ENCODE data around the gene CCT8. TPM values are rescaled to one million over a fixed set of nuclear protein-coding genes. Genes with fewer than 3 reads are reported as not detected.

CCT8 gene, protein sequence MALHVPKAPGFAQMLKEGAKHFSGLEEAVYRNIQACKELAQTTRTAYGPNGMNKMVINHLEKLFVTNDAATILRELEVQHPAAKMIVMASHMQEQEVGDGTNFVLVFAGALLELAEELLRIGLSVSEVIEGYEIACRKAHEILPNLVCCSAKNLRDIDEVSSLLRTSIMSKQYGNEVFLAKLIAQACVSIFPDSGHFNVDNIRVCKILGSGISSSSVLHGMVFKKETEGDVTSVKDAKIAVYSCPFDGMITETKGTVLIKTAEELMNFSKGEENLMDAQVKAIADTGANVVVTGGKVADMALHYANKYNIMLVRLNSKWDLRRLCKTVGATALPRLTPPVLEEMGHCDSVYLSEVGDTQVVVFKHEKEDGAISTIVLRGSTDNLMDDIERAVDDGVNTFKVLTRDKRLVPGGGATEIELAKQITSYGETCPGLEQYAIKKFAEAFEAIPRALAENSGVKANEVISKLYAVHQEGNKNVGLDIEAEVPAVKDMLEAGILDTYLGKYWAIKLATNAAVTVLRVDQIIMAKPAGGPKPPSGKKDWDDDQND
- total RNA-seq (100 to 1,000 TPM; 103 to 131 (median 115) TPM), total RNA-seq (109 to 823 (median 171) reads per million in 29 experiments)
- 176 TPM for total RNA-seq (2013)

- peaks cover 30 to 31% of the 10 kb centered on the region in 2 experiments for H3K4me1 ChIP-seq (ENCODE audit: control insufficient read depth in 1 of 2, extremely low read depth in 1 of 2, insufficient read depth in 2 of 2, low read length in 2 of 2)
- Mint-ChIP-seq H3K9me3 (no peaks in the 10 kb centered on the region), H3K4me3 (peak within 1 kb of the TSS; percentile 98 to 100 (median 100)), H3K4me1 (peaks cover 51 to 68% (median 67%) of the 10 kb centered on the region in 3 donors), H3K27me3 (no peaks in the 10 kb centered on the region), H3K27ac (peak within 1 kb of the TSS; percentile 98 to 99), H3K36me3 (peaks cover 9% of the 10 kb centered on the region)
- CTCF ChIA-PET: interaction anchor here in 1 of 2 donors (0.7 to 2.1 kb wide), 5 partner anchors 11 to 239 kb away, joined by 3 to 12 read pairs (median 4); no protein-coding TSS in a partner anchor
- peak; percentile 91 to 94 (median 92) for ATAC-seq (replicated peaks in 1 of 4)
- WGBS (ENCODE audit: insufficient coverage): under 1% methylated on average over 51 of the region's 62 CpGs
- no peaks in the 10 kb centered on the region for H3K9me3 ChIP-seq
- H3K4me3 ChIP-seq (ENCODE audit: control insufficient read depth in 1 of 2, extremely low read depth in 1 of 2, low read length in 1 of 2): peak within 1 kb of the TSS; percentile 89 to 97
- H3K27me3 ChIP-seq (replicated peaks in 1 of 2; ENCODE audit: control insufficient read depth in 2 of 2, extremely low read depth in 1 of 2, insufficient read depth in 2 of 2, low read length in 1 of 2): no peaks in the 10 kb centered on the region
- DNase-seq: peak; percentile 94 to 100 (median 99)
- peaks cover 0 to 20% of the 10 kb centered on the region in 2 donors for H3K36me3 ChIP-seq (ENCODE audit: control insufficient read depth in 2 of 2, extremely low read depth in 1 of 2, insufficient read depth in 1 of 2, low read length in 1 of 2)
- peak within 1 kb of the TSS; percentile 84 for H3K27ac ChIP-seq (ENCODE audit: low read length)
- POLR2A ChIA-PET: interaction anchor here (0.5 to 2.5 kb wide), 9 partner anchors 35 to 80 kb away, joined by 3 to 12 read pairs (median 4); partner anchors contain the start of genes LTN1 (in 1 of the 2), RWDD2B (in 1 of the 2) and USP16 (in 1 of the 2)
Measured at GRCh38 chr21:29073222-29074006, at the start of gene CCT8. TSS of gene CCT8 (minus strand) at chr21:29073648. CDS start at chr21:29073590, 58 bp downstream.

DNA sequence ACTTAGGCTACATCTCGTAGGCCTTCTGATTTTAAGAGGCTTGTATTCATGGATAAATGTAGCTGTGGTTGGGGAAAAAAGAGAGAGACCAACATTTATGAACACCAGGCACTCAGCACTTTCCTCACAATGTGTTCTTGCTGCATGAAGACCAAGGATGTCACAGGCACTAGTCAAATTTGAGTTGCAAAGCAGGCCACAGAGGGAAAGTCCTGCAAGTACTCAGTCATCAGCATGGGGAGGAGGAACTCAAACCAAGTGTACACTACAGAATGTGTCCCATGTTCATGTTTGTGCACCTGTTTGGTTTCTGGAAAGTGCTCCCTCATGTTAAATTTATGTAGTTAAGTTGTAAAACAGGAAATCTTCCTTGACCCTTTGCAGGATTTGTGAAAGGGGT lies 48.3 kb upstream of the CCT8 start:
- Histone ChIP-seq H3K27ac (ENCODE audit: low read length) (no peak overlapping the region), H3K4me1 (ENCODE audit: control insufficient read depth in 1 of 2, extremely low read depth in 1 of 2, insufficient read depth in 2 of 2, low read length in 2 of 2) (no peaks in the 10 kb centered on the region), H3K9me3 (no peaks in the 10 kb centered on the region), H3K4me3 (ENCODE audit: control insufficient read depth in 1 of 2, extremely low read depth in 1 of 2, low read length in 1 of 2) (no peak overlapping the region), H3K27me3 (replicated peaks in 1 of 2; ENCODE audit: control insufficient read depth in 2 of 2, extremely low read depth in 1 of 2, insufficient read depth in 2 of 2, low read length in 1 of 2) (no peaks in the 10 kb centered on the region), H3K36me3 (ENCODE audit: control insufficient read depth in 2 of 2, extremely low read depth in 1 of 2, insufficient read depth in 1 of 2, low read length in 1 of 2) (no peaks in the 10 kb centered on the region)
- ATAC-seq (replicated peaks in 1 of 4) (no peak), DNase-seq (no peak)
- H3K4me3 Mint-ChIP-seq: no peak overlapping the region
- no CpG with 5 or more reads among the region's 1 CpG for WGBS (ENCODE audit: insufficient coverage)
- H3K4me1 Mint-ChIP-seq: no peaks in the 10 kb centered on the region
- no peaks in the 10 kb centered on the region for H3K9me3 Mint-ChIP-seq
- ChIA-PET POLR2A (no interaction called here), CTCF (interaction anchor here in 1 of 2 donors (0.6 kb wide), 1 partner anchor 10 kb away, joined by 3 read pairs; no protein-coding TSS in a partner anchor)
- H3K27ac Mint-ChIP-seq: no peak overlapping the region
- H3K27me3 Mint-ChIP-seq: no peaks in the 10 kb centered on the region
- H3K36me3 Mint-ChIP-seq: peaks cover 24% of the 10 kb centered on the region

GRCh38 chr21:29117372-29117955 lies 44.0 kb upstream of the CCT8 start:
- Histone ChIP-seq H3K4me1 (ENCODE audit: control insufficient read depth in 1 of 2, extremely low read depth in 1 of 2, insufficient read depth in 2 of 2, low read length in 2 of 2) (no peaks in the 10 kb centered on the region), H3K36me3 (ENCODE audit: control insufficient read depth in 2 of 2, extremely low read depth in 1 of 2, insufficient read depth in 1 of 2, low read length in 1 of 2) (no peaks in the 10 kb centered on the region), H3K4me3 (ENCODE audit: control insufficient read depth in 1 of 2, extremely low read depth in 1 of 2, low read length in 1 of 2) (no peak overlapping the region), H3K27ac (ENCODE audit: low read length) (no peak overlapping the region), H3K27me3 (replicated peaks in 1 of 2; ENCODE audit: control insufficient read depth in 2 of 2, extremely low read depth in 1 of 2, insufficient read depth in 2 of 2, low read length in 1 of 2) (no peaks in the 10 kb centered on the region), H3K9me3 (no peaks in the 10 kb centered on the region)
- WGBS (ENCODE audit: insufficient coverage): 100% methylated on average over 1 of the region's 3 CpGs
- no peaks in the 10 kb centered on the region for H3K4me1 Mint-ChIP-seq
- ChIA-PET POLR2A (no interaction called here), CTCF (interaction anchor here in 1 of 2 donors (0.6 to 0.7 kb wide), 2 partner anchors 28 to 1635 kb away, joined by 3 to 8 read pairs; no protein-coding TSS in a partner anchor)
- H3K36me3 Mint-ChIP-seq: peaks cover 14% of the 10 kb centered on the region
- DNase-seq: no peak
- no peaks in the 10 kb centered on the region for H3K27me3 Mint-ChIP-seq
- no peaks in the 10 kb centered on the region for H3K9me3 Mint-ChIP-seq
- no peak overlapping the region for H3K4me3 Mint-ChIP-seq
- H3K27ac Mint-ChIP-seq: no peak overlapping the region
- no peak for ATAC-seq (replicated peaks in 1 of 4)

GRCh38 chr21:29115899-29116298 lies 42.5 kb upstream of the CCT8 start:
- no CpG with 5 or more reads among the region's 8 CpGs for WGBS (ENCODE audit: insufficient coverage)

GRCh38 chr21:29114765-29115500 lies 41.5 kb upstream of the CCT8 start:
- H3K27ac ChIP-seq (ENCODE audit: low read length): no peak overlapping the region
- Mint-ChIP-seq H3K9me3 (no peaks in the 10 kb centered on the region), H3K36me3 (peaks cover 21% of the 10 kb centered on the region), H3K27ac (no peak overlapping the region), H3K4me3 (no peak overlapping the region), H3K27me3 (no peaks in the 10 kb centered on the region), H3K4me1 (no peaks in the 10 kb centered on the region)
- DNase-seq: no peak
- no peak for ATAC-seq (replicated peaks in 1 of 4)
- ChIA-PET POLR2A (no interaction called here), CTCF (interaction anchor here in 1 of 2 donors (0.6 kb wide), 1 partner anchor 25 kb away, joined by 3 read pairs; no protein-coding TSS in a partner anchor)
- H3K4me1 ChIP-seq (ENCODE audit: control insufficient read depth in 1 of 2, extremely low read depth in 1 of 2, insufficient read depth in 2 of 2, low read length in 2 of 2): no peaks in the 10 kb centered on the region
- no peaks in the 10 kb centered on the region for H3K9me3 ChIP-seq
- no peak overlapping the region for H3K4me3 ChIP-seq (ENCODE audit: control insufficient read depth in 1 of 2, extremely low read depth in 1 of 2, low read length in 1 of 2)
- no peaks in the 10 kb centered on the region for H3K36me3 ChIP-seq (ENCODE audit: control insufficient read depth in 2 of 2, extremely low read depth in 1 of 2, insufficient read depth in 1 of 2, low read length in 1 of 2)
- 94% methylated on average over 4 of the region's 5 CpGs for WGBS (ENCODE audit: insufficient coverage)
- no peaks in the 10 kb centered on the region for H3K27me3 ChIP-seq (replicated peaks in 1 of 2; ENCODE audit: control insufficient read depth in 2 of 2, extremely low read depth in 1 of 2, insufficient read depth in 2 of 2, low read length in 1 of 2)

More at GRCh38 chr21:29115899-29116298, 42.5 kb upstream of the CCT8 start:
- no peaks in the 10 kb centered on the region for H3K4me1 ChIP-seq (ENCODE audit: control insufficient read depth in 1 of 2, extremely low read depth in 1 of 2, insufficient read depth in 2 of 2, low read length in 2 of 2)
- Mint-ChIP-seq H3K27me3 (no peaks in the 10 kb centered on the region), H3K27ac (no peak overlapping the region), H3K4me3 (no peak overlapping the region), H3K4me1 (no peaks in the 10 kb centered on the region), H3K36me3 (peaks cover 11% of the 10 kb centered on the region), H3K9me3 (no peaks in the 10 kb centered on the region)
- H3K4me3 ChIP-seq (ENCODE audit: control insufficient read depth in 1 of 2, extremely low read depth in 1 of 2, low read length in 1 of 2): no peak overlapping the region
- ChIA-PET POLR2A (no interaction called here), CTCF (interaction anchor here in 1 of 2 donors (0.6 kb wide), 1 partner anchor 26 kb away, joined by 3 read pairs; no protein-coding TSS in a partner anchor)
- no peaks in the 10 kb centered on the region for H3K9me3 ChIP-seq
- DNase-seq: no peak
- H3K36me3 ChIP-seq (ENCODE audit: control insufficient read depth in 2 of 2, extremely low read depth in 1 of 2, insufficient read depth in 1 of 2, low read length in 1 of 2): no peaks in the 10 kb centered on the region
- H3K27ac ChIP-seq (ENCODE audit: low read length): no peak overlapping the region
- no peaks in the 10 kb centered on the region for H3K27me3 ChIP-seq (replicated peaks in 1 of 2; ENCODE audit: control insufficient read depth in 2 of 2, extremely low read depth in 1 of 2, insufficient read depth in 2 of 2, low read length in 1 of 2)
- no peak for ATAC-seq (replicated peaks in 1 of 4)

Measured in T-cell (primary cell).